SJSA1 (cell line): ENCODE results near the gene PASK. TPM values are rescaled to one million over a fixed set of nuclear protein-coding genes. Genes with fewer than 3 reads are reported as not detected.
A peak's percentile ranks its signal among the peaks of the same experiment; 100 is the strongest.

ENCODE experiments used
- DNase-seq, 2 experiments: peaks; one replicate each; pipeline ENCODE4 v3.0.0-alpha.2; 2015 to 2020; ENCODE audit warnings: low spot score in 2 of 2, low read depth in 1 of 2
- H3K27ac ChIP-seq: fragments of 250-450 bp; sonication (Bioruptor Pico); 2 replicates; pipeline ENCODE4 v1.5.1; 2020; ENCODE audit warnings: mild to moderate bottlenecking, moderate library complexity
- H3K27me3 ChIP-seq: fragments of 250-450 bp; sonication (Bioruptor Pico); replicated peaks from 2 replicates; pipeline ENCODE4 v1.5.1; 2020; ENCODE audit warnings: mild to moderate bottlenecking, moderate library complexity
- H3K36me3 ChIP-seq: fragments of 250-450 bp; sonication (Bioruptor Pico); 2 replicates; pipeline ENCODE4 v1.5.1; 2020; ENCODE audit warnings: mild to moderate bottlenecking
- H3K4me1 ChIP-seq: fragments of 250-450 bp; sonication (Bioruptor Pico); replicated peaks from 2 replicates; pipeline ENCODE4 v1.6.1; 2021; ENCODE audit warnings: mild to moderate bottlenecking
- H3K4me3 ChIP-seq: fragments of 250-450 bp; sonication (Bioruptor Pico); 2 replicates; pipeline ENCODE4 v1.5.1; 2020; ENCODE audit warnings: mild to moderate bottlenecking
- H3K9me3 ChIP-seq: fragments of 250-450 bp; sonication (Bioruptor Pico); replicated peaks from 2 replicates; pipeline ENCODE4 v1.5.1; 2020; ENCODE audit warnings: mild to moderate bottlenecking
- total RNA-seq: library from RNA; depleted of rRNA; stranded (reverse); fragments of >200 nt; shearing (Covaris generic); gene quantifications from 2 replicates; pipeline ENCODE4 v1.2.3, GENCODE V29; 2014

Gene PASK
- total RNA-seq, 1 experiment from 2014 or later = 14.1 TPM

DNA sequence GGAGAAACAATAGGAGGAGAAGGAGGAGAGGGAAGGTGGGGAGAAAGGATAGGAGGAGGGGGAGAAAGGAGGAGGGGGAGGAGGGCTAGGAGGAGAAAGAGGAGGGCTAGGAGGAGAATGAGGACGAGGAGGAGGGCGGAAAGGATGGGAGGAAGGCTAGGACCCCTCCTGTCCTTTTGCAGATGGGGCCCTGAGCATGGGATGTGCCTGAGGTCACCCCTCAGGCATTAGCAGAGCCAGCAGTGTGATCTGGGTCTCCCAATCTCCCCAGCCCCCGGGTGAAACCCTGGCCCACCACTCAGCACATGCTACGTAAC lies 38.6 kb upstream of the PASK start:
- H3K4me3 ChIP-seq = no peak overlapping the region
- H3K27ac ChIP-seq = no peak overlapping the region
- DNase-seq = no peak

GRCh38 chr2:241187101-241187917 lies 38.0 kb upstream of the PASK start:
- Histone ChIP-seq H3K9me3 (no peaks in the 10 kb centered on the region), H3K4me3 (no peak overlapping the region), H3K36me3 (peaks cover 13% of the 10 kb centered on the region), H3K4me1 (no peaks in the 10 kb centered on the region), H3K27me3 (no peaks in the 10 kb centered on the region), H3K27ac (no peak overlapping the region)
- DNase-seq = no peak

More for the DNA sequence above, 38.6 kb upstream of the PASK start:
- H3K36me3 ChIP-seq = peaks cover 8% of the 10 kb centered on the region
- H3K27me3 ChIP-seq = no peaks in the 10 kb centered on the region
- H3K9me3 ChIP-seq = no peaks in the 10 kb centered on the region
- H3K4me1 ChIP-seq = no peaks in the 10 kb centered on the region

- H3K9me3 ChIP-seq = no peaks in the 10 kb centered on the region
- H3K4me3 ChIP-seq = no peak overlapping the region
- H3K27me3 ChIP-seq = no peaks in the 10 kb centered on the region
Observed at GRCh38 chr2:241185961-241186360, 36.7 kb upstream of the PASK start.

GRCh38 chr2:241184901-241185300 lies 35.6 kb upstream of the PASK start:
- H3K4me3 ChIP-seq = no peak overlapping the region
- no peak overlapping the region for H3K27ac ChIP-seq
- H3K9me3 ChIP-seq = no peaks in the 10 kb centered on the region
- DNase-seq = no peak
- no peaks in the 10 kb centered on the region for H3K27me3 ChIP-seq
- no peaks in the 10 kb centered on the region for H3K4me1 ChIP-seq
- peaks cover 30% of the 10 kb centered on the region for H3K36me3 ChIP-seq

More at GRCh38 chr2:241185961-241186360, 36.7 kb upstream of the PASK start:
- H3K27ac ChIP-seq = no peak overlapping the region
- H3K36me3 ChIP-seq = peaks cover 22% of the 10 kb centered on the region
- no peak for DNase-seq
- no peaks in the 10 kb centered on the region for H3K4me1 ChIP-seq

- DNase-seq = no peak
- Histone ChIP-seq H3K4me3 (no peak overlapping the region), H3K27ac (no peak overlapping the region), H3K36me3 (peaks cover 37% of the 10 kb centered on the region), H3K4me1 (no peaks in the 10 kb centered on the region), H3K27me3 (no peaks in the 10 kb centered on the region), H3K9me3 (no peaks in the 10 kb centered on the region)
Observed at GRCh38 chr2:241183221-241183620, 33.9 kb upstream of the PASK start.

DNA sequence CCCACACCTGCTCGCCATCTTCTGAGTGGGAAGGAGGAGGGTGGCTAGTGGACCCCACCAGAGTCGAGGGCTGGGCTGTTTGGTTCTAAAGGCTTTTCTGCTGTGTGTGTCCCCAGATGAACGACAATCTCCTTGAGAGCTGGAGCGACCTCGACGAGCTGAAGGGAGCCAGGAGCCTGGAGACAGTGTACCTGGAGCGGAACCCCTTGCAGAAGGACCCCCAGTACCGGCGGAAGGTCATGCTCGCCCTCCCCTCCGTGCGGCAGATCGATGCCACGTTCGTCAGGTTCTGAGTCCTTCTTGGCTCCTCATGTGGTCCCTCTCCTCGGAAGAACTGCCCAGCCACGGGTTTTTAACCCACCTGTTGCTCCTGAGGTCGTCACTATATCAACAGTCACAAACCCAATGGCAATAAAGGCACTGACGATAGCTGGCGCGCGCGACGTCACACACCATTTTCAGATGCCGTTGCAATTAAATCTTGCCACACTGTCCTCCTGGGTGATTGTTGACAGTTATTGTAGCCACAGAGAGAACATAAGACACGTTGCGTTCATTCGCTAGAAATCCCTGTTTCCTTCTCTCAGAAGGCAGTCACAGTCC lies 33.4 kb upstream of the PASK start:
- no peak for DNase-seq
- no peaks in the 10 kb centered on the region for H3K9me3 ChIP-seq
- H3K27ac ChIP-seq = no peak overlapping the region
- H3K36me3 ChIP-seq = peaks cover 42% of the 10 kb centered on the region
- H3K4me1 ChIP-seq = no peaks in the 10 kb centered on the region
- no peaks in the 10 kb centered on the region for H3K27me3 ChIP-seq
- H3K4me3 ChIP-seq = no peak overlapping the region

DNA sequence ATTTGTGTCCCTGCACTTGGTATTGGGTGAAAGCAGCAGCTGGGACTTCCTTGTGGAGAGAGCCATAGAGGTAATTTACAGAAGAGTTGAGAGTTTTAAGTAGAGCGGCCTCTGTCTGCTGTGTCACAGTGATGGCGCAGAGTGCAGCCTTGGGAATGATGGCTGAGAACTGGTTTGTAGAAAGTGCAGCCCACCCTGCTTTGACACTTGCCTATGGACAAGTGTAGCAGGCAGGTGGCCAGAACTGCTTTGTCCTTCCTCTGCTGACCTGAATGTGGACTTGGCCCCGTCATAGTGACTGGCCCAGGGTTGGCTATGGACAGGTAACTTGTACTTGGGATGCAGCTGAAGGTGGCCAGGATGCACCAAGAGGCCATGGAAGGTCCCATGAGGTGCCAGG lies 32.9 kb upstream of the PASK start:
- DNase-seq = no peak
- no peaks in the 10 kb centered on the region for H3K27me3 ChIP-seq

GRCh38 chr2:241180495-241180894 lies 31.2 kb upstream of the PASK start:
- DNase-seq = no peak
- Histone ChIP-seq H3K9me3 (no peaks in the 10 kb centered on the region), H3K36me3 (peaks cover 58% of the 10 kb centered on the region), H3K4me1 (no peaks in the 10 kb centered on the region), H3K27ac (no peak overlapping the region), H3K27me3 (no peaks in the 10 kb centered on the region), H3K4me3 (no peak overlapping the region)

More for the DNA sequence above, 32.9 kb upstream of the PASK start:
- no peaks in the 10 kb centered on the region for H3K4me1 ChIP-seq
- H3K4me3 ChIP-seq = no peak overlapping the region
- peaks cover 44% of the 10 kb centered on the region for H3K36me3 ChIP-seq
- H3K27ac ChIP-seq = no peak overlapping the region
- H3K9me3 ChIP-seq = no peaks in the 10 kb centered on the region

DNA sequence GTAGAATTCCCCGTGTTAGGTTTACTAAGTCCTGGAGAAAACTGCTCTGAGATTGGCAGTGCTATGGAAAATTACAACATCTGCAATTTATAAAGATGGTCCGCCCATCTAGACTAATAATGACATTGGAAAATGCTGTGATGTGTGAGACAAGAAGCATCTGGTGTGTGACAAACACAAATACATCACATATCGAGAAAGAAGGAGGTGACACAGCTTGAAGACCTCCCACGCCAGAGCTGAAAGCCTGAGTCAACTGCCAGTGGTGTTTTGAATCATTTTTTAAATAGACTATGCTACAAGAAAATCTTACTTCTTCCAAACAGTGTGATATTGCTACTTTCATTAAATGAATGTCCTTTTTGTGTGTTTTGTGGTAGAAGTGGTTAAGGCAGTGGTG lies 30.6 kb upstream of the PASK start:
- no peak for DNase-seq
- Histone ChIP-seq H3K27ac (no peak overlapping the region), H3K9me3 (no peaks in the 10 kb centered on the region), H3K36me3 (peaks cover 64% of the 10 kb centered on the region), H3K27me3 (no peaks in the 10 kb centered on the region), H3K4me1 (no peaks in the 10 kb centered on the region), H3K4me3 (no peak overlapping the region)

DNA sequence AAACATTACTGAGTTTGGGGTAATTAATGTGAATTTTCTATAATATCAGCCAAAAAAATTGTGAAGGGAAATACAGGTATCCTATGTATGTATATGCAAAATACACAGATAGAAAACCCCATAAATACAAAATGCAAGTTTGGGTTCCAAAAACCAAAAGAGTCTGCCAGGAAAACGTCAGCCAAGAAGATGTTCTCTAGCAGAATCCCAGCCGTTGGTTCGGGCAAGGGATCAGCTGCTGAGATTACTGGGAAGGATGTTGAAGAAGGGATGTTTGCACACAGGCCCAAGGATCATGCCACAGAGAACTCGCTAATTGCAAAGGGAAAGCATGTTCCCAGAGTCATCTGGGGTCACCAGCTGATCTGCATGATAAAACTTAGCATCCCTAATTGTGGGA lies 29.7 kb upstream of the PASK start:
- H3K9me3 ChIP-seq = no peaks in the 10 kb centered on the region
- no peak overlapping the region for H3K27ac ChIP-seq
- no peaks in the 10 kb centered on the region for H3K27me3 ChIP-seq
- H3K4me1 ChIP-seq = no peaks in the 10 kb centered on the region
- no peak for DNase-seq
- peaks cover 71% of the 10 kb centered on the region for H3K36me3 ChIP-seq
- H3K4me3 ChIP-seq = no peak overlapping the region

- no peak overlapping the region for H3K4me3 ChIP-seq
- H3K4me1 ChIP-seq = no peaks in the 10 kb centered on the region
- H3K27ac ChIP-seq = no peak overlapping the region
- DNase-seq = no peak
- no peaks in the 10 kb centered on the region for H3K9me3 ChIP-seq
- no peaks in the 10 kb centered on the region for H3K27me3 ChIP-seq
- H3K36me3 ChIP-seq = peaks cover 65% of the 10 kb centered on the region
Observed at GRCh38 chr2:241177526-241178334, 28.5 kb upstream of the PASK start.

- Histone ChIP-seq H3K4me3 (no peak overlapping the region), H3K27me3 (no peaks in the 10 kb centered on the region), H3K36me3 (peaks cover 76% of the 10 kb centered on the region), H3K9me3 (0 out of 2 replicates have a peak, but pooled peaks cover 8% of the 10 kb centered on the region), H3K27ac (no peak overlapping the region), H3K4me1 (no peaks in the 10 kb centered on the region)
- DNase-seq = no peak
Observed at GRCh38 chr2:241173557-241173956, 24.3 kb upstream of the PASK start.

GRCh38 chr2:241168366-241168765 lies 19.1 kb upstream of the PASK start:
- peaks cover 86% of the 10 kb centered on the region for H3K36me3 ChIP-seq
- peaks cover 10% of the 10 kb centered on the region for H3K4me1 ChIP-seq
- no peak for DNase-seq
- no peaks in the 10 kb centered on the region for H3K27me3 ChIP-seq
- no peak overlapping the region for H3K4me3 ChIP-seq
- 0 out of 2 replicates have a peak, but pooled peaks cover 8% of the 10 kb centered on the region for H3K9me3 ChIP-seq
- H3K27ac ChIP-seq = no peak overlapping the region

GRCh38 chr2:241163601-241164118 lies 14.4 kb upstream of the PASK start:
- H3K27ac ChIP-seq = peak overlapping the region; percentile 27; the same call in 1 of the 2 replicates
- H3K4me3 ChIP-seq = no peak overlapping the region
- H3K36me3 ChIP-seq = peaks cover 84% of the 10 kb centered on the region
- peak; percentile 86 to 88 for DNase-seq
- H3K9me3 ChIP-seq = no peaks in the 10 kb centered on the region
- peaks cover 44% of the 10 kb centered on the region for H3K4me1 ChIP-seq
- no peaks in the 10 kb centered on the region for H3K27me3 ChIP-seq
